CD14-positive monocyte (primary cell): ENCODE results near the gene COL17A1. TPM values are rescaled to one million over a fixed set of nuclear protein-coding genes. Genes with fewer than 3 reads are reported as not detected.

Experiments used
- DNase-seq, 3 donors: peaks; one replicate each; pipeline ENCODE4 v3.0.0-alpha.2; 2011 to 2022
- H2AFZ ChIP-seq: 2 replicates; pipeline ENCODE4 v1.6.0; 2012; ENCODE audit warnings: mild to moderate bottlenecking, low read depth, low read length, inconsistent platforms; ENCODE audit not compliant: insufficient read depth, poor library complexity, severe bottlenecking
- H3K27ac ChIP-seq, 2 donors: 1 replicate in 1 of 2; 2 replicates in 1 of 2; pipeline ENCODE4 v1.5.1; 2012 to 2013; ENCODE audit warnings: low read length in 2 of 2, control low read depth in 1 of 2, inconsistent platforms in 1 of 2, low read depth in 1 of 2, mild to moderate bottlenecking in 1 of 2
- H3K27me3 ChIP-seq, 2 donors: one replicate each; pipeline versions ENCODE4 v1.6.0 to v1.6.1; 2011 to 2013; ENCODE audit warnings: low read length in 2 of 2; ENCODE audit not compliant: control insufficient read depth in 2 of 2, insufficient read depth in 2 of 2
- H3K36me3 ChIP-seq, 2 donors: replicated peaks in 1 of 2; 1 replicate in 1 of 2; 2 replicates in 1 of 2; pipeline versions ENCODE4 v1.5.1 to v1.6.1; 2012 to 2013; ENCODE audit warnings: low read length in 2 of 2, control low read depth in 1 of 2, inconsistent platforms in 1 of 2, mild to moderate bottlenecking in 1 of 2; ENCODE audit not compliant: insufficient read depth in 2 of 2, control insufficient read depth in 1 of 2
- H3K4me1 ChIP-seq, 2 donors: 1 replicate in 1 of 2; 2 replicates in 1 of 2; pipeline versions ENCODE4 v1.5.1 to v1.6.1; 2012 to 2013; ENCODE audit warnings: low read length in 2 of 2, control low read depth in 1 of 2, inconsistent platforms in 1 of 2, mild to moderate bottlenecking in 1 of 2, moderate library complexity in 1 of 2; ENCODE audit not compliant: insufficient read depth in 2 of 2, control insufficient read depth in 1 of 2
- H3K4me2 ChIP-seq: replicated peaks from 2 replicates; pipeline ENCODE3; 2012; ENCODE audit warnings: low read length, moderate library complexity, mild to moderate bottlenecking; ENCODE audit not compliant: poor library complexity, severe bottlenecking; ENCODE audit errors: extremely low read depth
- H3K4me3 ChIP-seq, 3 experiments: fragments of 200-600 bp in 1 of 3; sonication (generic) in 1 of 3; replicated peaks in 1 of 3; 1 replicate in 2 of 3; 2 replicates in 1 of 3; pipeline ENCODE4 v1.5.1; 2011 to 2013; ENCODE audit warnings: low read length in 3 of 3, mild to moderate bottlenecking in 3 of 3, control low read depth in 2 of 3, low read depth in 2 of 3, inconsistent platforms in 1 of 3, moderate library complexity in 1 of 3
- H3K79me2 ChIP-seq: 2 replicates; pipeline ENCODE4 v1.6.0; 2012; ENCODE audit warnings: mild to moderate bottlenecking, control low read depth, inconsistent platforms, low read length, moderate library complexity; ENCODE audit not compliant: insufficient read depth
- H3K9ac ChIP-seq: 2 replicates; pipeline ENCODE4 v1.6.0; 2017; ENCODE audit warnings: low read length, mild to moderate bottlenecking; ENCODE audit not compliant: insufficient read depth, poor library complexity, severe bottlenecking
- H3K9me3 ChIP-seq, 2 donors: replicated peaks in 1 of 2; 1 replicate in 1 of 2; 2 replicates in 1 of 2; pipeline versions ENCODE4 v1.5.1 to v1.6.1; 2012 to 2013; ENCODE audit warnings: low read length in 2 of 2, control low read depth in 1 of 2; ENCODE audit not compliant: control insufficient read depth in 1 of 2, insufficient read depth in 1 of 2
- H4K20me1 ChIP-seq: 2 replicates; pipeline ENCODE4 v1.6.0; 2012; ENCODE audit warnings: mild to moderate bottlenecking, low read length, control low read depth, moderate library complexity; ENCODE audit not compliant: insufficient read depth
- H3K27ac Mint-ChIP-seq, 7 donors: one replicate each; pipeline ENCODE4 v1.8.0; 2020; ENCODE audit warnings: mild to moderate bottlenecking in 7 of 7, mixed read lengths in 7 of 7, moderate library complexity in 6 of 7, inconsistent platforms in 2 of 7
- H3K27me3 Mint-ChIP-seq, 3 donors: one replicate each; pipeline ENCODE4 v1.8.0; 2021 to 2022; ENCODE audit warnings: low read depth in 3 of 3, mild to moderate bottlenecking in 3 of 3, mixed read lengths in 3 of 3, moderate library complexity in 3 of 3, inconsistent platforms in 1 of 3
- H3K36me3 Mint-ChIP-seq, 2 donors: one replicate each; pipeline ENCODE4 v1.8.0; 2020; ENCODE audit warnings: mixed read lengths in 2 of 2, inconsistent platforms in 1 of 2, mild to moderate bottlenecking in 1 of 2
- H3K4me1 Mint-ChIP-seq: one replicate; pipeline ENCODE4 v1.8.0; 2020; ENCODE audit warnings: mild to moderate bottlenecking, mixed read lengths
- H3K4me3 Mint-ChIP-seq, 2 donors: one replicate each; pipeline ENCODE4 v1.8.0; 2020; ENCODE audit warnings: mild to moderate bottlenecking in 2 of 2, mixed read lengths in 2 of 2, moderate library complexity in 1 of 2
- H3K9me3 Mint-ChIP-seq, 7 donors: one replicate each; pipeline ENCODE4 v1.8.0; 2020 to 2022; ENCODE audit warnings: mixed read lengths in 7 of 7, mild to moderate bottlenecking in 6 of 7, moderate library complexity in 6 of 7, inconsistent platforms in 2 of 7
- WGBS: methylation state at CpG from one replicate; pipeline ENCODE4 v1.1.5; 2013; ENCODE audit warnings: missing lambda C conversion rate; ENCODE audit not compliant: insufficient coverage; 5-methylcytosine and 5-hydroxymethylcytosine counted together
- intact Hi-C, 2 donors: fragments of 100-400 bp; cut with micrococcal nuclease; formaldehyde crosslinking; loops; one replicate each; pipeline versions ENCODE4 v1.15.0 to v1.15.1; 2023
- polyA plus RNA-seq, 3 donors: library from polyadenylated mRNA; depleted of rRNA in 1 of 3; unstranded in 2 of 3; stranded (reverse) in 1 of 3; fragments of 300-500 nt in 2 of 3; fragments of >200 nt in 1 of 3; fragmentation: Illumina TruSeq in 2 of 3; gene quantifications; 1 replicate in 2 of 3; 2 replicates in 1 of 3; pipeline ENCODE4 v1.2.3, GENCODE V29; 2012 to 2021
- TF ChIP-seq, protein P1 (sequence below): fragments of 200-600 bp; IDR thresholded peaks from one replicate; pipeline ENCODE4 v1.8.0; 2022; ENCODE audit warnings: antibody characterized with exemption, mild to moderate bottlenecking

COL17A1 gene
- polyA plus RNA-seq, 3 donors, result not detected

DNA sequence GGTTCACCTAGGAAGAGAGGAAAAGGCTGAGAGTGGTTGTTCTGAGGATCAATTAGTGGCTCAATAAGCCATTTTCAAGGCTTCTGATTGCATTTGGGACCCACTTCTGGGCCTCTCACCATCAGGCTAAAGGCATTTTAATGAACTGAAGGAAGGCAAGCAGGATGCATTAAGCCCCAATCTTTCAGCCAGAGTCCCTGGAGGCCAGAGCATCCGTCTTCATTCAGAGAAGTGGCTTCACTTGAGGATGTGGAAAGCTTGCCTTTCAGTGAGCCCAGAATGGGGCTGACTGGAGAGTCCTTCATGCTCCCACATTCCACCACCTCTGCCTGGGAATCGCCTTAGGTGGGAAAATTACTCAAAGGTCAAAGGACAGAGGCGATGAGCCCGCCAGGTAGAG lies 41.8 kb downstream of the COL17A1 start:
- H3K36me3 Mint-ChIP-seq, result no peaks in the 10 kb centered on the region

GRCh38 chr10:104043185-104043830 lies 42.4 kb downstream of the COL17A1 start:
- no peaks in the 10 kb centered on the region for H3K79me2 ChIP-seq
- no peak overlapping the region for H3K27ac ChIP-seq
- intact Hi-C loops, result no loop called here
- no peaks in the 10 kb centered on the region for H3K36me3 Mint-ChIP-seq
- TF ChIP-seq, protein P1, sequence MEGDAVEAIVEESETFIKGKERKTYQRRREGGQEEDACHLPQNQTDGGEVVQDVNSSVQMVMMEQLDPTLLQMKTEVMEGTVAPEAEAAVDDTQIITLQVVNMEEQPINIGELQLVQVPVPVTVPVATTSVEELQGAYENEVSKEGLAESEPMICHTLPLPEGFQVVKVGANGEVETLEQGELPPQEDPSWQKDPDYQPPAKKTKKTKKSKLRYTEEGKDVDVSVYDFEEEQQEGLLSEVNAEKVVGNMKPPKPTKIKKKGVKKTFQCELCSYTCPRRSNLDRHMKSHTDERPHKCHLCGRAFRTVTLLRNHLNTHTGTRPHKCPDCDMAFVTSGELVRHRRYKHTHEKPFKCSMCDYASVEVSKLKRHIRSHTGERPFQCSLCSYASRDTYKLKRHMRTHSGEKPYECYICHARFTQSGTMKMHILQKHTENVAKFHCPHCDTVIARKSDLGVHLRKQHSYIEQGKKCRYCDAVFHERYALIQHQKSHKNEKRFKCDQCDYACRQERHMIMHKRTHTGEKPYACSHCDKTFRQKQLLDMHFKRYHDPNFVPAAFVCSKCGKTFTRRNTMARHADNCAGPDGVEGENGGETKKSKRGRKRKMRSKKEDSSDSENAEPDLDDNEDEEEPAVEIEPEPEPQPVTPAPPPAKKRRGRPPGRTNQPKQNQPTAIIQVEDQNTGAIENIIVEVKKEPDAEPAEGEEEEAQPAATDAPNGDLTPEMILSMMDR, result no peak
- no peak overlapping the region for H3K4me3 ChIP-seq
- no peaks in the 10 kb centered on the region for H3K4me1 Mint-ChIP-seq
- no peaks in the 10 kb centered on the region for H3K9me3 ChIP-seq
- H3K27me3 Mint-ChIP-seq, result peaks cover 2 to 5% (median 3%) of the 10 kb centered on the region in 3 donors
- H3K9ac ChIP-seq, result no peak overlapping the region
- no peak overlapping the region for H3K4me2 ChIP-seq
- no peaks in the 10 kb centered on the region for H4K20me1 ChIP-seq
- no peaks in the 10 kb centered on the region for H3K4me1 ChIP-seq
- no peak overlapping the region for H3K4me3 Mint-ChIP-seq
- no peaks in the 10 kb centered on the region for H3K27me3 ChIP-seq
- H3K27ac Mint-ChIP-seq, result no peak overlapping the region
- H2AFZ ChIP-seq, result no peak overlapping the region
- 60% methylated on average over 5 of the region's 8 CpGs for WGBS
- H3K36me3 ChIP-seq, result no peaks in the 10 kb centered on the region
- DNase-seq, result no peak
- H3K9me3 Mint-ChIP-seq, result no peaks in the 10 kb centered on the region

More for the DNA sequence above, 41.8 kb downstream of the COL17A1 start:
- intact Hi-C loops, result no loop called here
- H3K79me2 ChIP-seq, result no peaks in the 10 kb centered on the region
- Mint-ChIP-seq H3K27ac (no peak overlapping the region), H3K27me3 (peaks cover 2 to 6% (median 3%) of the 10 kb centered on the region in 3 donors), H3K4me3 (no peak overlapping the region), H3K4me1 (no peaks in the 10 kb centered on the region), H3K9me3 (no peaks in the 10 kb centered on the region)
- no peaks in the 10 kb centered on the region for H3K4me1 ChIP-seq
- no peak overlapping the region for H3K4me3 ChIP-seq
- no peaks in the 10 kb centered on the region for H3K27me3 ChIP-seq
- no peaks in the 10 kb centered on the region for H3K9me3 ChIP-seq
- H3K36me3 ChIP-seq, result no peaks in the 10 kb centered on the region
- no peak overlapping the region for H3K27ac ChIP-seq
- whole genome bisulfite sequencing, result 100% methylated on average over 3 of the region's 4 CpGs
- no peak for DNase-seq
- no peak overlapping the region for H3K4me2 ChIP-seq
- no peak overlapping the region for H2AFZ ChIP-seq
- H4K20me1 ChIP-seq, result no peaks in the 10 kb centered on the region
- no peak overlapping the region for H3K9ac ChIP-seq
- TF ChIP-seq, protein P1, result no peak
